Immature natural killer cell (primary cell): ENCODE data around the gene ZNF324B. TPM values are rescaled to one million over a fixed set of nuclear protein-coding genes. Genes with fewer than 3 reads are reported as not detected.
A peak's percentile ranks its signal among the peaks of the same experiment; 100 is the strongest.
"Not testable (repeated sequence)": the region's sequence is repeated elsewhere in the genome, so short reads cannot be mapped to it uniquely, and the experiment has no call there.

Experiments used
- DNase-seq, 3 donors: peaks; one replicate each; pipeline ENCODE4 v3.0.0; 2022; ENCODE audit warnings: mixed read lengths in 1 of 3
- H3K27ac Mint-ChIP-seq, 6 donors: one replicate each; pipeline ENCODE4 v1.8.0; 2020; ENCODE audit warnings: mixed read lengths in 6 of 6, mild to moderate bottlenecking in 5 of 6, inconsistent platforms in 4 of 6, moderate library complexity in 3 of 6
- H3K27me3 Mint-ChIP-seq, 3 donors: one replicate each; pipeline ENCODE4 v1.8.0; 2020 to 2021; ENCODE audit warnings: low read depth in 3 of 3, mild to moderate bottlenecking in 3 of 3, mixed read lengths in 3 of 3, moderate library complexity in 3 of 3, inconsistent platforms in 1 of 3
- H3K36me3 Mint-ChIP-seq, 3 donors: one replicate each; pipeline ENCODE4 v1.8.0; 2020; ENCODE audit warnings: mixed read lengths in 3 of 3, inconsistent platforms in 2 of 3, mild to moderate bottlenecking in 2 of 3
- H3K4me1 Mint-ChIP-seq, 2 donors: one replicate each; pipeline ENCODE4 v1.8.0; 2020; ENCODE audit warnings: inconsistent platforms in 2 of 2, mild to moderate bottlenecking in 2 of 2, mixed read lengths in 2 of 2, moderate library complexity in 1 of 2
- H3K4me3 Mint-ChIP-seq, 5 donors: one replicate each; pipeline ENCODE4 v1.8.0; 2020; ENCODE audit warnings: mild to moderate bottlenecking in 5 of 5, mixed read lengths in 5 of 5, inconsistent platforms in 3 of 5, moderate library complexity in 3 of 5
- H3K9me3 Mint-ChIP-seq, 6 donors: one replicate each; pipeline ENCODE4 v1.8.0; 2020; ENCODE audit warnings: mild to moderate bottlenecking in 6 of 6, mixed read lengths in 6 of 6, inconsistent platforms in 4 of 6, moderate library complexity in 3 of 6
- polyA plus RNA-seq, 3 donors: library from polyadenylated mRNA; unstranded; fragments of 300-500 nt; fragmentation: Illumina TruSeq; gene quantifications; one replicate each; pipeline ENCODE4 v1.2.3, GENCODE V29; 2021

The ZNF324B gene
- polyA plus RNA-seq, 3 donors from 2014 or later = 1.1 to 2.0 TPM; not detected in 1

GRCh38 chr19:58477871-58478270 is 26.4 kb downstream of the ZNF324B start:
- H3K4me1 Mint-ChIP-seq = peaks cover 22 to 33% of the 10 kb centered on the region in 2 donors
- H3K27ac Mint-ChIP-seq = peak overlapping the region in 2 of 6 donors; percentile 28 to 64
- H3K36me3 Mint-ChIP-seq = peaks cover 0 to 3% (median 3%) of the 10 kb centered on the region in 3 donors
- peak overlapping the region in 1 of 5 donors; percentile 27 for H3K4me3 Mint-ChIP-seq
- peaks cover 2 to 11% (median 6%) of the 10 kb centered on the region in 3 donors for H3K27me3 Mint-ChIP-seq
- DNase-seq = no peak
- H3K9me3 Mint-ChIP-seq = no peaks in the 10 kb centered on the region

DNA sequence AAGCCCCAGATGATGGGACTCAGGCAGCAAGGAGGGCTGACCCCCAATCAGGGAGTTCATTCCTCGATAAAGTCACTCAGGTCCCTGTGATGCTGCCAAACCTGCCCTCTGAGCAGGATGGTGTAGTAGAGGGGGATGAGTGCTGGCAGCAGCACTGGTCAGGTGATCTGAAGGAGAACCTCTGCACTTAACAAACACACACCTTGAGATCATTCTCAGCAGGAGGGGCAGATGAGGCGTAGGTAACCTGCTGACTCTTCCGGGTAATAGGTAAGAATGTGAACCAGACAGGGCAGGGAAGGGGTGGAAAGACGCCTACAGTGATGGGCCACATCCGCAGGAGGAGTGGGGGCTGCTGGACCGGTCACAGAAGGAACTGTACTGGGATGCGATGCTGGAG is 27.9 kb downstream of the ZNF324B start:
- Mint-ChIP-seq H3K27me3 (peaks cover 2 to 11% (median 6%) of the 10 kb centered on the region in 3 donors), H3K4me1 (peaks cover 21 to 28% of the 10 kb centered on the region in 2 donors), H3K9me3 (no peaks in the 10 kb centered on the region), H3K36me3 (peaks cover 0 to 3% (median 3%) of the 10 kb centered on the region in 3 donors), H3K4me3 (no peak overlapping the region), H3K27ac (no peak overlapping the region)
- no peak for DNase-seq

DNA sequence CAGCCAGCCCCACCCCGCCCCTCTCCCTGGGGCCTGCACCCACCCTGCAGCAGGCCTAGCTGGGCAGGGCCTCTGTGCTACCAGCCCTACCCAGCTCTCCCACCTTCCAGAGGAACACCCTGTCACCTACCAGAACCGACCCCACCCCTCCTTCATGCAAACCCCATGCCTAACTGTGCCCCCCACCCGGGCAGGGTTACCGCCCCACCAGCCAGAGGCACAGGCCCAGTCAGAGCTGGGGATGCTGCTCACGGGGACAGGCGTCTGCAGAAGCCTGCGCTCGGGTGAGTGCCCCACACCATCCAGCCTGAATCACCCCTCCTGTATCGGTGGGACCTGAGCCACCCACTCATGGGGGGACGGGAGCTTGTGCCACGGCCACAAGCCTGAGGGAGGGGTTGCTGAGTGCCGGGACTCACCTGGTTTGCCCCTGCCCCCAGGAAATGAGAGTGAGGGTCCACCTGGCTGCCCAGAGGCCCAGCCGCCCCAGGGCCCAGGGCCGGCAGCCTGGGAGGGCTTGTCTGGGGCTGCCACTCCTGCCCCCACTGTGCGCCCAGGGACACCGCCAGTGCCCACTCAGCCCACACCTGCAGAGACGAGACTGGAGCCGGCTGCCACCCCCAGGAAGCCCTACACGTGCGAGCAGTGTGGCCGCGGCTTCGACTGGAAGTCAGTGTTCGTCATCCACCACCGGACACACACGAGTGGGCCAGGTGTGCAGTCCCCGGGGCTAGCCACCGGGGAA is 28.5 kb downstream of the ZNF324B start:
- H3K9me3 Mint-ChIP-seq = no peaks in the 10 kb centered on the region
- peaks cover 17 to 22% of the 10 kb centered on the region in 2 donors for H3K4me1 Mint-ChIP-seq
- no peak for DNase-seq
- H3K27ac Mint-ChIP-seq = no peak overlapping the region
- peaks cover 0 to 3% (median 3%) of the 10 kb centered on the region in 3 donors for H3K36me3 Mint-ChIP-seq
- no peak overlapping the region for H3K4me3 Mint-ChIP-seq
- H3K27me3 Mint-ChIP-seq = peaks cover 2 to 11% (median 6%) of the 10 kb centered on the region in 3 donors

GRCh38 chr19:58480481-58480830 is 29.0 kb downstream of the ZNF324B start:
- H3K4me1 Mint-ChIP-seq = peaks cover 11 to 17% of the 10 kb centered on the region in 2 donors
- peaks cover 0 to 3% (median 3%) of the 10 kb centered on the region in 3 donors for H3K36me3 Mint-ChIP-seq
- H3K9me3 Mint-ChIP-seq = no peaks in the 10 kb centered on the region
- no peak for DNase-seq
- H3K4me3 Mint-ChIP-seq = no peak overlapping the region
- H3K27ac Mint-ChIP-seq = no peak overlapping the region
- peaks cover 2 to 11% (median 6%) of the 10 kb centered on the region in 3 donors for H3K27me3 Mint-ChIP-seq

DNA sequence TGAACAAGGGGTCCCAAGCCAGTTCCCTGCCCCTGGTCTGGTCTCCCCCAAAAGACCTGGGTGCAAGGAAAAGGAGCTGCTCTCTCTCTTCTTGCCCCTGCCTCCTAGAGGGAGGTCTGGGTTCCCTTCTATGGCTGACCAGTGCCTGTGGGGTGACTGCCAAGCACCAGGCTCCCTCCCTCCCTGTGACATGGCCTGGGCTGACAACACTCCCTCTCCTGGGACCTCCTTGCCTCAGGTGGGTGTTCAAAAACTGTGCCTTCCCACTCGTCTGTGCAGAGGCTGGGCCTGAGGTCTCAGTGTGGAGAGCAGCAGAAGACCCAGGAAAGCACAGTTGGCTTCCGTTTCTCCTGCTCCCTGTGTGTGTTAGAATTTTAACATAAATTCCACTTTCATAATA is 29.4 kb downstream of the ZNF324B start:
- Mint-ChIP-seq H3K4me1 (peaks cover 8 to 13% of the 10 kb centered on the region in 2 donors), H3K36me3 (peaks cover 0 to 3% (median 3%) of the 10 kb centered on the region in 3 donors), H3K27ac (no peak overlapping the region), H3K9me3 (no peaks in the 10 kb centered on the region), H3K27me3 (peaks cover 2 to 11% (median 3%) of the 10 kb centered on the region in 3 donors), H3K4me3 (no peak overlapping the region)
- no peak for DNase-seq

DNA sequence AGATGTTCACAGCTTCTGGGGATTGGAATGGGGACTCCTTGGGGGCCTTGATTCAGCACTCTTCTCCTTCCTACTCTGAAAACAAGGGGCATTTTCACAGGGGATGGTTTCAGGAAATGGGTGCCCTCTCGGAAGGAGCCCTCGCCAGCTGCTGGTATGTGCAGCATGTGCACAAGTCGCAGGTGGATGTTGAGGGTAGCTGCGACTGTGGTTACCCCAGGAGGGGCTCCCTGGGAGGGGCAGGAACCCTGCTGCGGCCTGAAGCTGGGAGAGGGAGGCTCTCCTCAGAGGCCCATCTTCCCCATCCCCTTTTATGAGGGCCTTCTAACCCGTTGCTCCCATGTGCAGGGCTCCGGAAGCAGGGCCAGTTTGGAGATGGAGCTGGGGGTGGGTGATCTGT is 30.9 kb downstream of the ZNF324B start:
- peaks cover 0 to 3% (median 3%) of the 10 kb centered on the region in 3 donors for H3K36me3 Mint-ChIP-seq
- H3K27ac Mint-ChIP-seq = peak overlapping the region in 3 of 6 donors; percentile 16 to 67 (median 57)
- no peaks in the 10 kb centered on the region for H3K27me3 Mint-ChIP-seq
- H3K9me3 Mint-ChIP-seq = no peaks in the 10 kb centered on the region
- no peaks in the 10 kb centered on the region for H3K4me1 Mint-ChIP-seq
- DNase-seq = no peak
- H3K4me3 Mint-ChIP-seq = no peak overlapping the region

DNA sequence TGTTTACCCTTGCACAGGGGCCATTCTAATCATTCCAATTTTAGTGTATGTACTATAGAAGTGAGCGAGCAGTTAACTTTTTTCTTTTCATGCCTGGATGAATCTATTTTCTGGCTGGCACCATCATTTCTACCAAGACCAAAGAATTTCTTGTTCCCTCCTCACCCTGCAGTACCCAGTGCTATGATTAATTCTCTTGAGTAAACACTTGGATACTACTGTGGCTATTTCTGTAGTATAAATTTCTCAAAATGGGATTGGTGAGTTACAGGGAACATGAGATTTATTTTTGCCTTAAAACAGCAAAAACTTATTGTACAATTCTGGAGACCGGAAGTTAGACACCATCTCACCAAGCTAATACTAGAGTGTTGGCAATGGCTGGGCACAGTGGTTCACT is 32.4 kb downstream of the ZNF324B start:
- Mint-ChIP-seq H3K9me3 (no peaks in the 10 kb centered on the region), H3K27me3 (no peaks in the 10 kb centered on the region), H3K4me3 (no peak overlapping the region), H3K36me3 (peaks cover 0 to 3% (median 3%) of the 10 kb centered on the region in 3 donors), H3K4me1 (no peaks in the 10 kb centered on the region), H3K27ac (no peak overlapping the region)
- no peak for DNase-seq

DNA sequence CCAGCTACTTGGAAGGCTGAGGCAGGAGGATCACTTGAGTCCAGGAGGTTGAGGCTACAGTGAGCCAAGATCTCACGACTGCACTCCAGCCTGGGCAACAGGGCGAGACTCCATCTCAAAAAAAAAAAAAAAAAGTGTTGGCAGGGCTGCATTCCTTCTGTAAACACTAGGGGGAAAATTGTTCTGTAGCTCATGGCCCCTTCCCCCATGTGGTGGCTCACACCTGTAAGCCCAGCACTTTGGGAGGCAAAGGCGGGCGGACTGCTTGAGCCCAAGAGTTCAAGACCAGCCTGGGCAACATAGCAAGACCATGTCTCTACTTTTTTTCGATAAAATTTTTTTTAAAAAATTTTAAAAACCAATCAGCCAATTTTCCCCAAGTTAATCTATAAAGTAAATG is 32.9 kb downstream of the ZNF324B start:
- DNase-seq, H3K27ac Mint-ChIP-seq, H3K4me3 Mint-ChIP-seq, H3K27me3 Mint-ChIP-seq, H3K9me3 Mint-ChIP-seq, H3K36me3 Mint-ChIP-seq, H3K4me1 Mint-ChIP-seq: not testable (repeated sequence)

DNA sequence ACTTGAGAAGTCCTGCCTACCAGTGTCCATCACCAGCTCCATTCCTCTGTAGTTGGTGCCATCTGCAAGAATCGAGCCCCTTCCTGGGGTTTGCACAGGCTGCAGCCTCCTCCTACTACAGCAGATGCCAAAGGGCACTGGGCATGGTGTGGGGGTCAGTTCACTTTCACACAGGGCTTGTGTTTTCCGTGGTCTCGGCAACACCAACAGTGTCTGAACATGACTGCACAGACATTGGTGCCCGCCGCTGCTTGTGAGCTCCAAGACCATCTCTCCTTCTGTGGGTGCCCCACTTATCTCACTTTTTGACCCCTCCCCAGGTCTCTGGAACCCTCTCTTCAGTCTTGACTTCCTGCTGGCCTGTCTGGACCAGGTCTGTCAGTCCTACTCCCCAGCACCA is 40.0 kb downstream of the ZNF324B start:
- peaks cover 0 to 1% (median 0%) of the 10 kb centered on the region in 3 donors for H3K27me3 Mint-ChIP-seq
- DNase-seq = no peak
- H3K4me1 Mint-ChIP-seq = no peaks in the 10 kb centered on the region
- H3K9me3 Mint-ChIP-seq = no peaks in the 10 kb centered on the region
- no peak overlapping the region for H3K4me3 Mint-ChIP-seq
- no peak overlapping the region for H3K27ac Mint-ChIP-seq
- no peaks in the 10 kb centered on the region for H3K36me3 Mint-ChIP-seq

DNA sequence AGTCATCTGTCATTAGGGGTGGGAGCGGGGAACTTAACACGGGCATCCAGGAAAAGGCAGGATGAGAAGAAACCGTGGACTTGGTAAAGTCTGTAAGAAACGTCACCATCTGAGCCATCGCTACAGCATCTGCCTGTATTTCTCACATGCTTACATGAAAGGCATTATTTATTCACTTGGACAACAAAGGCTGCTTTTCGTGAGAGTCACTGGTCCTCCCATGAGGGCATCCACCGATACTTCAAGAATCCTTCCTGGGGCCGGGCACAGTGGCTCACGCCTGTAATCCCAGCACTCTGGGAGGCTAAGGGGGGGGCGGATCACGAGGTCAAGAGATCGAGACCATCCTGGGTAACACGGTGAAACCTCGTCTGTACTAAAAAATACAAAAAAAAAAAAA is 40.8 kb downstream of the ZNF324B start:
- Mint-ChIP-seq H3K4me1 (peaks cover 0 to 3% of the 10 kb centered on the region in 2 donors), H3K27me3 (peaks cover 0 to 1% (median 0%) of the 10 kb centered on the region in 3 donors)

DNA sequence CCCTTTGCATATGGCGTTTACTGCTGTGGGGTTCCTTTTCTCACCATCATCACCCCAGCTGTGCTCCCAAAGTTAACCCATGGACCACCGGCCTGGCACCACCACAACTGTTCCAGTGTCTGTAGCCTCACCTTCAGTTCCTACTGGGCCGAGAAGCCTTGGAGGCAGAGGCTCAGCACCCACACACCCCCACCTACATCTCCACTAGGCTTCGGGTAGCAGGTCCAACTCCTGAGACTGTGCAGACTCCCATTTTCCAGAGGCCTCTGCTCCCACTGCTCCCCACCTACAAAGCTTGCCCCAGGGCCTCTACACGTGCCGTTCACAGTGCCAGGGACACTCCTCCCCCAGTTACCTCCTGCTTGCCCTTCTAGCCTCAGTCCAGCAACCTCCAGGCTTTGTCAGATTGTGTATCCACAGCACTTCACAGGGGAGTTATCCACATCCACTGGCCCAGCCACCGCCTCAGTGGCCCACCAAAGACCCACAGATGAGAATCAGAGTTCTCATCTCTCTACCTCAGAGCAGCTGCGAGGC is 46.3 kb downstream of the ZNF324B start:
- peak overlapping the region in 1 of 6 donors; percentile 28 for H3K27ac Mint-ChIP-seq
- peaks cover 15 to 21% of the 10 kb centered on the region in 2 donors for H3K4me1 Mint-ChIP-seq
- H3K9me3 Mint-ChIP-seq = peaks cover 0 to 6% (median 1%) of the 10 kb centered on the region in 6 donors

More for the DNA sequence above, 40.8 kb downstream of the ZNF324B start:
- no peaks in the 10 kb centered on the region for H3K9me3 Mint-ChIP-seq
- no peak overlapping the region for H3K27ac Mint-ChIP-seq
- H3K4me3 Mint-ChIP-seq = no peak overlapping the region
- no peaks in the 10 kb centered on the region for H3K36me3 Mint-ChIP-seq
- no peak for DNase-seq

DNA sequence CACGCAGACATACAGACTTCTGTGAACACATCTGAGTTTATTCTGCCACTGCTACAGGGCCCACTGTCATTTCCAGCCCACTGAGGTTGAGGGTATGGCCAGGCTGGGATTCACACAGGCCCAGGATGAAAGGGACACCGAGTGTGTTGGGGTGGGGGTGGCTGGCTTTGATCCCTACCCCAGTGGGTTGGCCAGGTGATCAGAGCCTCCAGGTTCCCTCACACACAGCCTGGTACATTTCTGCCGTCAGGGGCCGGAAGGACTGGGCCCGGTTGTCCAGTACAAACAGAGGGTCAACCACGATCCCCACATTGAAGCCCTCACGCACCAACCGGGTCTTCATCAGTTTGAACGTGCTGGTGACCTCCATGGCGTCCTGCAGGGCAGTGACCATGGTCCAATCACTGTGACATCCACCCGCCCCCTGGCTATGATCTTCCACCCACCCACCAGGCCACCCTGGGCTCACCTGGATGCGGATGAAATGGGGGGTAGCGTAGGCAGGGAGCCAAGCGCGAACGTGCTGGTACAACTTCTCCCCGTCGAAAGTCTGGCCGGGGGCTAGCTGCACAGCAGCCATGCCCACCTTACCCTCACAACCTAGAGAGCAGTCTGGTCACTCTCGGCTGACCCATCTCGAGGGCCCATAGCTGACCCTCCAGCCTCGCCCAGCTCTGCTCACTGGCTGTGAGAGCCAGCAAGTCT is 47.0 kb downstream of the ZNF324B start:
- peaks cover 15 to 21% of the 10 kb centered on the region in 2 donors for H3K4me1 Mint-ChIP-seq
- peak overlapping the region; percentile 89 to 96 (median 95) for H3K4me3 Mint-ChIP-seq
- DNase-seq = no peak
- no peaks in the 10 kb centered on the region for H3K36me3 Mint-ChIP-seq
- peaks cover 7 to 12% (median 8%) of the 10 kb centered on the region in 3 donors for H3K27me3 Mint-ChIP-seq
- peak overlapping the region; percentile 89 to 96 (median 94) for H3K27ac Mint-ChIP-seq
- H3K9me3 Mint-ChIP-seq = peaks cover 0 to 6% (median 1%) of the 10 kb centered on the region in 6 donors

More for the DNA sequence above, 46.3 kb downstream of the ZNF324B start:
- Mint-ChIP-seq H3K36me3 (no peaks in the 10 kb centered on the region), H3K4me3 (peak overlapping the region; percentile 29 to 89 (median 35)), H3K27me3 (peaks cover 7 to 12% (median 8%) of the 10 kb centered on the region in 3 donors)
- DNase-seq = no peak

- H3K4me3 Mint-ChIP-seq = peak overlapping the region; percentile 89 to 96 (median 95)
- peaks cover 0 to 6% (median 1%) of the 10 kb centered on the region in 6 donors for H3K9me3 Mint-ChIP-seq
- H3K36me3 Mint-ChIP-seq = no peaks in the 10 kb centered on the region
- H3K4me1 Mint-ChIP-seq = peaks cover 15 to 21% of the 10 kb centered on the region in 2 donors
- DNase-seq = peak; percentile 91 to 94 (median 92)
- peaks cover 7 to 12% (median 8%) of the 10 kb centered on the region in 3 donors for H3K27me3 Mint-ChIP-seq
- peak overlapping the region; percentile 89 to 96 (median 94) for H3K27ac Mint-ChIP-seq
Observed at GRCh38 chr19:58499021-58499927, 47.9 kb downstream of the ZNF324B start.
